Nephron progenitor cell (in vitro differentiated cells): ENCODE results near the gene PYDC1.
"Not testable (repeated sequence)": the region's sequence is repeated elsewhere in the genome, so short reads cannot be mapped to it uniquely, and the experiment has no call there.

ENCODE experiments used
- DNase-seq: peaks from one replicate; pipeline ENCODE4 v3.0.0; 2021
- H3K27ac Mint-ChIP-seq: 2 replicates; pipeline ENCODE4 v1.8.0; 2021; ENCODE audit warnings: mild to moderate bottlenecking, moderate library complexity, mixed read lengths
- H3K27me3 Mint-ChIP-seq: 2 replicates; pipeline ENCODE4 v1.8.0; 2021; ENCODE audit warnings: mild to moderate bottlenecking, low read depth, mixed read lengths; ENCODE audit not compliant: poor library complexity
- H3K36me3 Mint-ChIP-seq: 2 replicates; pipeline ENCODE4 v1.8.0; 2021; ENCODE audit warnings: low read depth, mixed read lengths
- H3K4me1 Mint-ChIP-seq: 2 replicates; pipeline ENCODE4 v1.8.0; 2021; ENCODE audit warnings: mixed read lengths
- H3K4me3 Mint-ChIP-seq: 2 replicates; pipeline ENCODE4 v1.8.0; 2021; ENCODE audit warnings: mild to moderate bottlenecking, moderate library complexity, mixed read lengths
- H3K9me3 Mint-ChIP-seq: 2 replicates; pipeline ENCODE4 v1.8.0; 2021; ENCODE audit warnings: mild to moderate bottlenecking, moderate library complexity, mixed read lengths
- CTCF ChIP-seq: fragments of 200-600 bp; sonication (generic); IDR thresholded peaks from 2 replicates; pipeline ENCODE4 v1.5.0; 2021; ENCODE audit warnings: antibody characterized with exemption

The PYDC1 gene

GRCh38 chr16:31204871-31205666, 11.9 kb downstream of the PYDC1 start:
- peaks cover 1% of the 10 kb centered on the region for H3K36me3 Mint-ChIP-seq
- no peak overlapping the region for H3K27ac Mint-ChIP-seq
- H3K4me1 Mint-ChIP-seq = peaks cover 10% of the 10 kb centered on the region

GRCh38 chr16:31202414-31203375, 14.2 kb downstream of the PYDC1 start, which contains the start of gene PYCARD:
Gene PYCARD (minus strand): TSS chr16:31202760. CDS start chr16:31202690, 70 bp downstream.
- no peak for TF ChIP-seq CTCF
- DNase-seq = peak; percentile 63
- no peak within 1 kb of the TSS for H3K27ac Mint-ChIP-seq
- H3K27me3 Mint-ChIP-seq = peaks cover 91% of the 10 kb centered on the region
- peaks cover 10% of the 10 kb centered on the region for H3K4me1 Mint-ChIP-seq
- H3K4me3 Mint-ChIP-seq = peak within 1 kb of the TSS; percentile 75
- no peaks in the 10 kb centered on the region for H3K9me3 Mint-ChIP-seq
- H3K36me3 Mint-ChIP-seq = peaks cover 22% of the 10 kb centered on the region

More at GRCh38 chr16:31204871-31205666, 11.9 kb downstream of the PYDC1 start:
- DNase-seq = no peak
- TF ChIP-seq CTCF = no peak
- Mint-ChIP-seq H3K27me3 (peaks cover 96% of the 10 kb centered on the region), H3K4me3 (no peak overlapping the region), H3K9me3 (no peaks in the 10 kb centered on the region)

- H3K4me3 Mint-ChIP-seq = peak overlapping the region; percentile 75
- H3K4me1 Mint-ChIP-seq = peaks cover 10% of the 10 kb centered on the region
- H3K27me3 Mint-ChIP-seq = peaks cover 82% of the 10 kb centered on the region
- TF ChIP-seq CTCF = no peak
- peak; percentile 32 for DNase-seq
- H3K9me3 Mint-ChIP-seq = no peaks in the 10 kb centered on the region
- H3K27ac Mint-ChIP-seq = no peak overlapping the region
- peaks cover 26% of the 10 kb centered on the region for H3K36me3 Mint-ChIP-seq
Measured at GRCh38 chr16:31201582-31202413, 15.1 kb downstream of the PYDC1 start.

- no peak for TF ChIP-seq CTCF
- peak overlapping the region; percentile 75 for H3K4me3 Mint-ChIP-seq
- H3K27me3 Mint-ChIP-seq = peaks cover 74% of the 10 kb centered on the region
- DNase-seq = no peak
- no peaks in the 10 kb centered on the region for H3K9me3 Mint-ChIP-seq
- peaks cover 31% of the 10 kb centered on the region for H3K36me3 Mint-ChIP-seq
- H3K27ac Mint-ChIP-seq = no peak overlapping the region
- peaks cover 10% of the 10 kb centered on the region for H3K4me1 Mint-ChIP-seq
Measured at GRCh38 chr16:31200821-31201568, 15.9 kb downstream of the PYDC1 start.

GRCh38 chr16:31200111-31200510, 16.8 kb downstream of the PYDC1 start:
- peaks cover 65% of the 10 kb centered on the region for H3K27me3 Mint-ChIP-seq
- peaks cover 38% of the 10 kb centered on the region for H3K36me3 Mint-ChIP-seq
- DNase-seq, H3K9me3 Mint-ChIP-seq, H3K4me1 Mint-ChIP-seq, H3K27ac Mint-ChIP-seq, H3K4me3 Mint-ChIP-seq: not testable (repeated sequence)
